ENCODE data around the gene DAW1.

The DAW1 gene

DNA sequence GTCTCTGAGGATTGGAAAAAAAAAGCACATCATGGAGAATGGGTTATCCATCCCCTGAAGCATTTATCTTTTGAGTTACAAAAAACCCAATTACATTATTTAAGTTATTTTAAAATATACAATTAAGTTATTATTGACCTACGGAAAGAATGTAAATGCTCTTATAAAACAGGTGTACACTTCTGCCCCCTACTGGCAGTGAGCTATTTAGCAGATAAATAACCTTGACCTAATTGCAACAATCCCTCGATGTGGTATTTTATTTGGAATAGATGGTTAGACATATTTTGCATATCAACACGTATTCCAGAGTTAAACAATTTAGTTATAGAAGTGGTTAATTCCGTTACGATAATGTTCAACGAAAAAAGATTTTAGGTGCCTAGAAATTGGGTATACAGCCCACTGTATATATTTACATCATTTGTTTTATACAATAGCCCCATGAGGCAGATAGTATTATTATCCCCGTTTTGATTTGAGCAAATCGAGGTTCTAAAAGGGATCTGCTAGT, 9.1 kb upstream of the DAW1 start:
- DNase-seq (ENCODE audit: low read depth, low spot score), result no peak

DNA sequence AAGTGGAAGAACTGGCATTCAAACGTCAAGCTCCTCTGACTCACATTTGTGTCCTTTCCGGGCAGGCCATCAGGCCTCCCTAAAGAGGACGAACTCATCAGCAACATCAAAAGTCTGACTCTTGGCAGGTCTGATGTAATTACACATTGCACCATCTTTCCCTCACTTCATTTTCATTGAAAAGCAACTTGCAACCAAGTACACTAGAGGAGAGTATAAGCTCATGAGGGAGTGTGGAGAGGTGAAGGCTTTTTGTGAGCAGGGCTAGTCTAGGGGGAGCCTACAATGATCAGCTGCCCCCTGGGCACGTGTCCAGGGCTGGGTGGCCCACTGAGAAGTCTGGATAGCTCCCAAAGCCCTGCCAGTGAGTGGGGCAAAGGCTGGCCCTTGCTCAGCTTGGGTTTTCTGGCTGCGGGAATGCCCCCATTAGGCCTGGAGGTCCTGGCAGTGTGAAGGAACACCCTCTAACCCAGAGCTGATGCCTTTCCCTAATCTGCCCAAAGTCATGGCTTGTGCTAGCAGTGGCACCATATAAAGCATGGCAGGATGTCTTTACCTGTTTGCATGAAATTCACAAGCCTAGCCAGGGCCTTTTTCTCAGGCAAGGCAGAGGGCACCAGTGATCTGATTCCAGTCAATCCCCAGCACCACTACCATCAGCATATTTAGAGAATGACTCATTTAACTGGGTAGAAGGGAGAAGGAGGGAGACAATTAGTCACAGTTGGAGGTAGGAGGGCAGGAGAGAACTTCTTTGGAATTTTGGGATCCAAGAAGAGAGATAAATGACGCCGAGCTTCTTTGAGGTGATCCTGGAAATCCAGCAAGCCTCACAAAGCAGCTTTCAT, 8.5 kb upstream of the DAW1 start:
- DNase-seq (ENCODE audit: low read depth, low spot score), result no peak

DNA sequence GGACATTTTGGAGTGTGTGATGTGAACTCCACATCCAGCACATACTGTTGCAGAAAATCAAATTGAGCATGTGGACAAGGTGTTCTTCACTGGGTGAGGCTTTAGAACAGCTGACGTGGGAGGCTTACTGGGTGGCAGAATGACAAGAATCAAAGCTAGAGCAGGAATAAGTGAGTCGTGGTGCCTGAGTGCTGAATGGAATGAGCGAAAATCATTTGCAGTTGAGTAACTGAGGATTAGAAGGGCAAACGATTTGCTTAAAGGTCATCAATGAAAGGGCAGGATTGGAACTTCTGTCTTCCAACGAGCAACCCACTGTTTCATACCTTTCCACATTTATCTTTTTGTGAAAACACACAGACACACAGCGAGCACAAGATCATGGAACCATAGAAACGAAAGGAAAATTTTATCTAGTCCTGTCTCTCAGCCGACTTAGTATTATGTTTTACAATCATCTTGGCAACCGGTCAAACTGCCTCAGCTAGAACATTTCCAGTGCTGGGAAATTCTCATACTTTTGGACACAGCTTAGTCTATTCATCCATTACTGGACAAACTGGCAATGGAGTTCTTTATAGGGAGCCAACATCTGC, 7.2 kb upstream of the DAW1 start:
- no peak for DNase-seq (ENCODE audit: low read depth, low spot score)

DNA sequence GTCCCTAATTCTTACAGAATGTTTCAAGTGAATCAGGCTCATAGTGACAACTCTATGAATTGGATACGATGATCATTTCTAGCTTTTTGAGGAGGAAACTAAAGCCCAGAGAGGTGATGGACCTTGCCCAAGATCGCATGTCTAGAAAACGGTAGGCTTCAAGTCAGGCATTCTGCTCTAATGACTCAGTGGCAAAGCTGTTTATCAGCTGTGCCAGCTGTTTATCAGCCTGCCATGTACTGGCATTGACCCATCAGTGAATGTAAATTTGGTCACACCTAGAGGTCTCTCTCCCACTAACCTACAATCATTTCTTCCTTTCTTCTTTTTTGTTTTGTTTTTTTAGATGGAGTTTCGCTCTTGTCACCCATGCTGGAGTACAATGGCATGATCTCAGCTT, 6.1 kb upstream of the DAW1 start:
- DNase-seq (ENCODE audit: low read depth, low spot score), result no peak

DNA sequence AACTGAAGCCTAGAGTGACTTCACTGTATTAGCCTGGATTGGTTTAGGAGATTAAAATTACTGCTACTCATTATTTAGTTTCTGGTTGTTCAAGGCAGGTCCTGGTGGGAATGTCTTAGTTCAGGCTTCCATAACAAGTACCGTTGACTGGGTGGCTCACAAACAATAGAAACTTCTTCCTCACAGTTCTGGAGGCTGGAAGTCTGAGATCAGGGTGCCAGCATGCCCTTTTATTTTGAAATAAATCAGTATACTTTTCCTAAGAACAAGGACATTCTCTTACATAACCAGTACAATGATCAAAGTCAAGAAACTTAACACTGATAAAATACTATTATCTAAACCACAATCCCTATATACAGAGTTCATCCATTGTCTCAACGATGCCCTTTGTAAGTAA, 4.0 kb upstream of the DAW1 start:
- no peak for DNase-seq (ENCODE audit: low read depth, low spot score)

DNA sequence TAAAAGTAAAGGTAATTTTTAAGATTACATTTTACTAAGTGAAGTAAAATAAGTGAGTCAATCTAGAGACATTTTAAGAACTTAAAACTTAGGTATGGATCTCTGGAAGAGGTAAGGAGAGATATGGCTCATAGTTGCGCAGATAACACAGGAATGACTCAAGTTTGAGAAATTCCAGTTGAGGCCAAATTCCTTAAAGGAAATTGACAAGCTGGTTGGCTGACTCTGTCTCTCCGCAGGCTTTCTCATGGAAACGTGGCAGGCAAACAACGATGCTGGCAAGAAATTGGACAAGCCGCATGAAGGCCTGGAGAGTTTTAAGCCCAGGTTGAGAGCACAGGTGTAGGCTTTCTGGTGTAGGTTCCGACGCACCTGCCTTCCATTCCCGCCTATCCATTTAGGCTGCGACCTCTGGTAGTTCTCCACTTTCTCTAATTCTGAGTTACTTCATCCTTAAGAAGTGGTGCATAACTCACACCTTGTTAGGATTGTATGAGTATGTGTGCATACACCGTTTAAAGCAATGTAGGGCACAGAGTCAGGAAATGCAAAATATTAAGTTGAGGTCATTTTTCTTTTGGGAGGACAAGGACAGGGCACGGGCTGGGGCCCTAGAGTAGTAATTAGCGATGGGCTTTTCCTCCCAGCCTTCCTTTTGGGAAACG, 589 bp upstream of the DAW1 start:
- DNase-seq (ENCODE audit: low read depth, low spot score), result no peak

DNA sequence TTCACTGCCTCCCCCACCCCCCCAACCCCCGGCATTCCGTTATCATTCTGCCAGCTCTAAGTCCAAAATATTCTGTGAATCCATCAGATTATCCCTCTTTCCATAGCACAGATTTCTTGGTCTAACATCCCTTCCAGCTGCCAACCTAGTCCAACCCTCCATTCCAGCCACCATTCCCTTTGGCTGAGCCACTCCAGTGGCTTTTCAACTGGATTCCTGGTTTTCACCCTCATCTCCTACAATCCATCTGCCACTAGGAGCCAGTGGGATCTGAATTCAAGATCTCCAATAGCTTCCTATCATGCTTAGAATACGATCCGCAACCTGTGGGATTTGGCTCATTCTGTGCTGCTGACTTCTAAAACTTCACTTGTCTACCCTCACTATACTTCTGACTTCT, 1.2 kb downstream of the DAW1 start:
- no peak for DNase-seq (ENCODE audit: low read depth, low spot score)

DNA sequence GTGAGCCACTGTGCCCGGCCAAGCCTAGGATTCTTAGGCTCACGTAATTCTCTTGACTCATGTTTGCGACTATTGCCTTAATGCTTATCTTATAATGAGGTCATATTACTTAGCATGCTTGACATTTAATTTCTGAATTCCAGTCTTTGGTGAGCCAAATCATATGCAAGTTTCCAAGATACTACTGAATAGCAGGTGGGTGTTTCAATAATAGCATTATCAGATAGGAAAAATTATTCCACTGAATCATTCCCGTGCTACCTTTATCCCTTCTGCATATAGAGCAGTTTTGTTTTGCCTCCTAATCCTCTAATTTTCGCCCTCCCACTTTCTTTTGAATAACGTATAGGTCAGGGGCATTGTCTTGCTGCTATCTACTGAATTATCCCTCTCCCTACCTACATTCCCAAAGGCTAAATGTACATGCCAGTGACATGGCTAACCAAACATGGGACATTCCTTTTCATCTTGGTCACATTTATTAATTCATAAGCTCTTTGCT, 4.9 kb downstream of the DAW1 start:
- no peak for DNase-seq (ENCODE audit: low read depth, low spot score)

DNA sequence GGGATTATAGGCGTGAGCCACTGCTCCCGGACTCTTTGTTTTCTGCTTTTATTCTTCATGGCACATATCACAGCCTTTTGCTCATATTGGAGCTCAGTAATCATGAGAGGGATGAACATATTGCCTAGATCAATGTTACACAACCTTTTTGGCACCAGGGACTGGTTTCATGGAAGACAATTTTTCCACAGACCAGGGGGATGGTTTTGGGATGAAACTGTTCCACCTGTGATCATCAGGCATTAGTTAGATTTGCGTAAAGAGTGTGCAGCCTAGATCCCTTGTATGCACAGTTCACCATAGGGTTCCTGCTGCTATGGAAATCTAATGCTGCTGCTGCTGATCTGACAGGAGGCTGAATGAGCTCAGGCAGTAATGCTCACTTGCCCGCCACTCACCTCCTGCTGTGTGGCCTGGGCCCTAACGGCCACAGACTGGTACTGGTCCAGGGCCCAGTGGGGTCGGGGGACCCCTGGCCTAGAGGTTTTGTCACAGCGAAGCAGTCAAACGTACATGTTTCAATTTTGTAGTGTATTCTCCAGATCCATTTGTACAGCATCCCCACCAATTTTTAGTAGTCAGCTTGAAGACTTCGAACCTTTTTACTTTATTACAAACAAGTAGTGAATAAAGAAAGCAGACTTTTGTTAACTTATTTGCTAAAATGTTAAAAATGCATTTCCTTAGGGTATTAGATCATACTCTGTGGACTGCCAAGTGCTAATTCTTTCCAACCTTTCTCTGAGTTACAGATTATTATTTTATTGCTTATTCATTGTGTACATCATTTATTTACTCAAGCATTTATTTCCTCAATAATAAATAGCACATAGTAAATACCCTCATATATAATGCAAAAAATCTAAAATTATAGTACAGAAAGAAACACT, 6.2 kb downstream of the DAW1 start:
- DNase-seq (ENCODE audit: low read depth, low spot score), result no peak

DNA sequence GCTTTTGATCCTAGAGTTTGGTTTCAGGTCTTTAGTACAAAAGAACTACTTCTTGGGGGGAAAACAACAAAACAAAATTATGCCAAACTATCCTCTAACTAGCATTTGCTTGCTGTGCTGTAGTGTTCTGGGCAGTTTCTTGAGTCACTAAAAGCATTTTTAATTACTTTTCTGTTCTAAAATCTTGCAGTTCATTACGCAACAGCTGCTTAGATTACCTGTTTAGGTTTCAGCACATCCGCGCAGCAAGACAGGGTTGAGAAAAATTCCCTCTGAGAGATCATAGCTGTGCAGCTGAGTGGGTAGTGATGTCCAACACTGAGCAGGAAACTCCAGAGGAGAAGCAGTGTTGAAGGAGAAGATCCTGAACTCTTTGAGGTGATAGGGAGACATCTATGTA, 9.0 kb downstream of the DAW1 start:
- no peak for DNase-seq (ENCODE audit: low read depth, low spot score)

DNA sequence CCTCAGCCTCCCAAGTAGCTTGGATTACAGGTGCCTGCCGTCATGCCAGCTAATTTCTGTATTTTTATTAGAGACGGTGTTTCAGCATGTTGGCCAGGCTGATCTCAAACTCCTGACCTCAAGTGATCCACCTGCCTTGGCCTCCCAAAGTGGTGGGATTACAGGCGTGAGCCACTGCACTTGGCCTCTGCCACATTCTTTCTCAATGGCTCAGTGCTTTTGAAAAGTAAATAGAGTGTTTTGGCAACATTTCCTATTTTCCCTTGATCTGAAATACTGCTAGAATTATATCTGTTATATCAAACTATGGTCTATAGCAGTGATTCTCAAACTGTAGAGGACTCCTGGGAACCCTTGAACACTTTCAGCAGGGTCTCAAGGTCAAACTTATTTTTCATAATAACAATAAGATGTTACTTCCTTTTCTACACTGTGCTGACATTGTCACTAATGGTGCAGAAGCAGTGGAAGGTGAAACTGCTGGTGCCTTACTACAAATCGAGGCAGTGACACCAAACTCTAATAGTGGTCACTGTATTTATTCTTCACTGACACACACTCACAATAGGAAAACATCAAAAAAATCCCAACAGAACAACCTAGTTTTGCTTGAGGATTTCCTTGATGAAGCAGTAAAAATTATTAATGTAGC, 10.6 kb downstream of the DAW1 start:
- no peak for DNase-seq (ENCODE audit: low read depth, low spot score)

DNA sequence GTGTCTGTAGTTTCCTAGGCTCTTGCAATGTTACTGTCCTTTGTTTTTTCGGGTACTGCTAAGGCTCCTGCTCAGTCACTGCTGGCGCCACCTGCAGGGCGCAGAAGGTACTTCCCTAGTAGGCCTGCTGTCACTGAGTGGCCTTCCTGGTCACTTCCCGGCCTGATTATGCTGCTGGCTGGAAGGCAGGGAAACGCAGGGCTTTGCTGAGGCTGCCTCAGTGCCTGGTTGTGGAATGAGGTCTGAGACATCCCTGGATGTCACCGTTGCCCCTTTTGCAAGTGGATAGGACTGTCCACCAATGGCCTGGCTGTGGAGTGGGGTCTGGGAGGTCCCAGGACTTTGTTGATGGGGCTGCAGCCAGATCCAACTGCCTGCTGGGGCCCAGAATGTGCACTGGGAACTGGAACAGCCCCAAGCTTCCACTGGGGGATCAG, 13.1 kb downstream of the DAW1 start:
- no peak for DNase-seq (ENCODE audit: low read depth, low spot score)

DNA sequence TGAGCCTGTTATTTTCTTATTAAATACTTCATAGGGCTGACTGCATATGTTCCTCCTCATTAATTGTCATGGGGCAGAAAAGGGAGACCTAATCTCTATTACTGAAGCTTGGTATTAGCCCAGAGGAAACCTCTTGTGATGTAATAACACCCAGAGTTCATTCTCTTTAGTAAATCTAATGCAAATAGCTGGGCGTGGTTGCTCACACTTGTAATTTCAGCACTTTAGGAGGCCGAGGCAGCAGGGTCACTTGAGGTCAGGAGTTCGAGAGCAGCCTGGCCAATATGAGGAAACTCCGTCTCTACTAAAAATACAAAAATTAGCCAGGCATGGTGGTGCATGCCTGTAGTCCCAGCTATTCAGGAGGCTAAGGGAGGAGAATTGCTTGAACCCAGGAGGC, 14.7 kb downstream of the DAW1 start:
- no peak for DNase-seq (ENCODE audit: low read depth, low spot score)

DNA sequence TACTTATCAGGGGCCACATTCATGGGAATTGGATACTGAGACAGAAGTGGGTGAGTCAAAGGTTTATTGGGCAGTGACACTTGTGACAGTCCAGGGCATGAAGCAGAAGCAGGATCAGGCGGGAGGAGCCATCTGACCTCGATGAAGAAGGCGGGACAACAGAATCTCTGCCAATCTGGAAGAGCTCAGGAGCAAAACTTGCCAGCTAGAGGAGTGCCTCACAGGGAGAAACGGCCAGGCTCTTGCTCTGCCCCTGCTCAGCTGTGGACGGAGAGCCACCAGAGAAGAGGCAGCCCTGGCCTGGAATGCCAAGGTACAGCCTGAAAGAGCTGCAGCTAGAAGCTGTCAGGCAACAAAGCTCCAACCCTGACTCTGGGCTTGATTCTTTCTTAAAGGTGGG, 16.9 kb downstream of the DAW1 start:
- DNase-seq (ENCODE audit: low read depth, low spot score), result no peak

DNA sequence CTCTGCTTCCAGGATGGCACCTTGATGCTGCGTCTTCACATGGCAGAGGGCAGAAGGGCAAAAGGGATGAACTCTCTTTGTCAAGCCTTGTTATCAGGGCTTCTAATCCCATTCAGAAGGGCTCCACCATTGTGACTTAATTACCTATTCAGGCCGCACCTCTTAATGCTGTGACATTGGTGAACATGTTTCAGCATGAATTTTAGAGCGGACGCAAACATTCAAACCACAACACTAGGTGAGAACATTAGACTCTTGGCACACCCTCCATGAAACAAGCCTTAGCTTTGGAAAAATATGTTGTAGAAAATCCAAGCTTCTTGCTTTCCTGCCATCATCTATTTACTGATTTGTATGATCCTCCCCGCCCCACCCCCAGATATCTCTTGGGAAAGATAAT, 17.9 kb downstream of the DAW1 start:
- DNase-seq (ENCODE audit: low read depth, low spot score), result no peak

DNA sequence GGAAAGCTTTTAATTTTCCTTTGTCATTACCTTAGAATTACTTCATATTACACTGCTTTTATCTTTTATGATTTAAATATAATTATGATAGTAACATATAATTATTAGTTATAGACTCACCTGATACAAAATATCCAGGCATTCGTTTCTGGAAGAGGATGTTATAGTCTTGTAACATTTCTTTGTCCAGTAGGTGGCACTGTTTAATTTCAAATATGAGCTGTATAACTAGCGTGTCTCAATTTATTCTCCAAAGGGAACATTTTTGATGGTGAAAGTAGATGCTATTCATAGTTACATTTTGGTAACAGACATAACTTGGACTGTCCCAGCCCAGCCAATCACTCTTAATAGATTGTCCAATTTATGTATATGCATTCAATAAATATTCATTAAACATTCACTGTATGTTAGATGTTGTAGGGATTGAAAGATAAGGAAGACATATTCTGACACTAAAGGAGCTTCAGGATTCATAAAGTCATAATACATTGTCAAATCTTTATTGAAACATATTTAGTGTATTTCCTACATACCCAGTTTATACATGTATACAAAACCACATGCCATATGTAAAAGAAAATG, 19.2 kb downstream of the DAW1 start:
- no peak for DNase-seq (ENCODE audit: low read depth, low spot score)

DNA sequence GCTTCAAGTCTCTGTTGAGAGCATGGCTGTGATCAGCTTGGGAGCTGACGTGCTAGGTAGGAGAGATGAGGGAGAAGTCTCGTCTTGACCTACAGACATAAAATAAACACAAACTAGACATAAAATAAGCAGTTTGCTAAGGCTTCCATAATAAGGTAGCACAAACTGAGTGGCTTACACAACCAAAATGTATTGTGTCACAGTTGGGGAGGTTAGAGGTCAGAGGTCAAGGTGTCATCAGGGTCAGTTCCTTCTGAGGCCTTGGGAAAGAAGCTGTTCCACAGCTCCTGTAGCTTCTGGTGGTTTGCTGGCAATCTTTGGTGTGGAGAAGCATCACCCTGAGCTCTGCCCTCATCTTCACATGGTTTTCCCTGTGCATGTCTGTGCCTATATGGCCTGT, 20.2 kb downstream of the DAW1 start:
- DNase-seq (ENCODE audit: low read depth, low spot score), result no peak

DNA sequence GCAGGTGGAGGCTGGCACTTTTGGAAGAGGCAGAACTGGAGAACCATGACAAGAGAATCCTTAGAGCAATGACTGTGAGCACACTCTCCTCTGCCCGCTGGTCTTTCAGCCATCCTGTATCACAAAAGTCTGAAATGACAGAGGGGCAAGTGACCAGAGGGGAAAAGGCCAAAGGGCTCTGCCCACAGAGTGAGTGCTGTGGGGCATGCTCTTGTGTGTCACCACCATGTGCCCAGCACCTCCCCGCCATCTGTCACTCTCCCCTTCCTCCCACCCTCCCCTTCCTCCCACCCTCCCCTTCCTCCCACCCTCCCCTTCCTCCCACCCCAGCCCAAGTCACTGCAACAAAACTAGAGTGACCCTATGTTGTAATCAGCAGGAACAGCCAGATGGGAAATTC, 31.9 kb downstream of the DAW1 start:
- no peak for DNase-seq (ENCODE audit: low read depth, low spot score)

DNA sequence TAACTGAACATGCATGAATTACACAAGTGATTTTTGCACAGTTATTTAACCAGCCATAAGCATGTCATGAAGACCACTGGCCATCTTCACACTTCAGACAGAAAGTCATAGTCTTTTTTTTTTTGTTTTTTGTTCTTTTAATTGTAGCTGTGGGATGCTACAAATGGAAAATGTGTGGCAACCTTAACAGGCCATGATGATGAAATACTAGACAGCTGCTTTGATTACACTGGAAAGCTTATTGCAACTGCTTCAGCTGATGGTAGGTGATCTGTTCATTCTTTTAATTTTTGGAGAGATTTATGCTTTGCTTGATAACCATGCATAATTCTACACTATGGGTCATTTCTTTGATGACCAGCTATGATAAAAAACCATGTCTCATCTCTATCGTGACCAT, 35.6 kb downstream of the DAW1 start:
- DNase-seq (ENCODE audit: low read depth, low spot score), result no peak

DNA sequence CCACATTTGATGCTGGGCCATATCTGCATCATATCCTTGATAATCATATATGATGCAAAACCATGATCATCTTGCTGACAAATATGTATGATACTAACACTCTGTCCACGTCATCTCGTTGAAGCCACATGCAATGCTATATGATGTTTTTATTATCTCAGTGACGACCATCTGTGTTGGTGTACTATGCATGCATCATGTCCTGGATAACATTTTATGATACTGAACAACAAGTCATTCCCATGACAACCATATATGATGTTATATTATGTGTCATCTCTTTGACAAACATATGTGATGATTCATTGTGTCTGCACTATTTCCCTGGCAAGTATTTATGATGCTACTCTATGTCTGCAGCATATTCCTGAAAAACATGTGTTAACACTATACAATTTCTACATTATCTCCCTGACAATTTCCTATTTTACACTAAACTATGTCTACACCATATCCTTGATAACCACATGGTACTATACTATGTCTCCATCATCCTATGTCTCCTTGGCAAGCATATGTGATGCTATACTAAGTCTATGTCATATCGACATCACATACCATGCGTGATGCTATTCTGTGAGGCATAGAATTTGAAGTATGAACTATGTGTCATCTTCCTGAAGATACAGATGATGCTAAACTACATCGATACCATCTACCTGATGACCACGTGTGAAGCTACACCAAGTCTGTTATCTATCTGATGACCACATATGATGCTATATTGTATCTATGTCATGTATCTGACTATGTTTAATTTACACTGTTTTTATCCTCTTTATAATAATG, 37.0 kb downstream of the DAW1 start:
- DNase-seq (ENCODE audit: low read depth, low spot score), result no peak

All from brain pericyte (primary cell).